IPS-18a (cell line): ENCODE measurements around the gene COMT.

ENCODE experiments used
- H3K27ac ChIP-seq: one replicate; pipeline ENCODE4 v1.5.1; 2013; ENCODE audit warnings: low read length
- H3K27me3 ChIP-seq: one replicate; pipeline ENCODE4 v1.6.1; 2013; ENCODE audit warnings: mild to moderate bottlenecking, low read length; ENCODE audit not compliant: control insufficient read depth, insufficient read depth
- H3K36me3 ChIP-seq: one replicate; pipeline ENCODE4 v1.6.1; 2013; ENCODE audit warnings: low read depth, low read length; ENCODE audit not compliant: control insufficient read depth
- H3K4me1 ChIP-seq: one replicate; pipeline ENCODE4 v1.6.1; 2013; ENCODE audit warnings: low read depth, low read length; ENCODE audit not compliant: control insufficient read depth
- H3K4me3 ChIP-seq: one replicate; pipeline ENCODE4 v1.5.1; 2013; ENCODE audit warnings: low read length
- H3K9ac ChIP-seq: one replicate; pipeline ENCODE4 v1.6.1; 2013; ENCODE audit warnings: mild to moderate bottlenecking, low read length, moderate library complexity
- H3K9me3 ChIP-seq: one replicate; pipeline ENCODE4 v1.6.1; 2013; ENCODE audit warnings: low read depth, low read length; ENCODE audit not compliant: control insufficient read depth

Gene COMT

DNA sequence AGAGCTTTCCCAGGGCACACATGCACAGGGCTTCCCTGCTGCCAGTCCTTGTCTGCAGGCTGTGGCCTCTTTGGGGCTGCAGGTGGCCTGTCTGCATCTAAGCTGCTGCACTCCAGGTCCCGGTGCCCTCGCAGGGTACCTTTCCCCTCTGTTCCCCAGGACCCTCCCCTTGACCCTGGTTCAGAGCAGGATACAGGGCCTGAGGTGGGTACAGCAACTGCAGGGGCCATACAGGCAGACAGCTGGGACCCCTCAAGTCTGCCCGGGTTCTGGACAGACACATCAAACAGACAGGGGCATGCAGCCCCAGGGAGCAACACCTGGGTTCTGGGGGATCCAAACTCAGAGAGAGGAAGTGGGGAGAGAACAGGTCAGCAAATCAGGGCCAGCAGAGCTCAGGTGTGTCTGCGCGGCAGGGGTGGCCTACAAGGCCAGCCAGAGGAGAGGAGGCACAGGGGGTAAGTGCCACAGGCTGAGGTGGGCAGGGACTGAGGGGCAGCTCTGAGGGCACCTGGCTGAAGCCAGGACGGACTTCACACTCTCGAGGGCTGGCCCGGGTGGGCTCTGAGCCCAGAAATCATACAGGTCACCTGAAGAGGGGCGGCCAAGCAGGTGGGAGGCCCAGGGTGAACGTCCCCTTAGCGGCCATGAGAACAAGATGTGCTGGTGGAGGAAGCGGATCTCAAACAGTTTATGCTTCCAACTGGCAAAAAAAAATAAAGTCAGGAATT lies 29.9 kb upstream of the COMT start:
- H3K27me3 ChIP-seq: no peaks in the 10 kb centered on the region
- no peaks in the 10 kb centered on the region for H3K9me3 ChIP-seq
- no peaks in the 10 kb centered on the region for H3K4me1 ChIP-seq
- H3K36me3 ChIP-seq: peaks cover 7% of the 10 kb centered on the region
- H3K4me3 ChIP-seq: no peak overlapping the region
- no peak overlapping the region for H3K9ac ChIP-seq
- no peak overlapping the region for H3K27ac ChIP-seq

DNA sequence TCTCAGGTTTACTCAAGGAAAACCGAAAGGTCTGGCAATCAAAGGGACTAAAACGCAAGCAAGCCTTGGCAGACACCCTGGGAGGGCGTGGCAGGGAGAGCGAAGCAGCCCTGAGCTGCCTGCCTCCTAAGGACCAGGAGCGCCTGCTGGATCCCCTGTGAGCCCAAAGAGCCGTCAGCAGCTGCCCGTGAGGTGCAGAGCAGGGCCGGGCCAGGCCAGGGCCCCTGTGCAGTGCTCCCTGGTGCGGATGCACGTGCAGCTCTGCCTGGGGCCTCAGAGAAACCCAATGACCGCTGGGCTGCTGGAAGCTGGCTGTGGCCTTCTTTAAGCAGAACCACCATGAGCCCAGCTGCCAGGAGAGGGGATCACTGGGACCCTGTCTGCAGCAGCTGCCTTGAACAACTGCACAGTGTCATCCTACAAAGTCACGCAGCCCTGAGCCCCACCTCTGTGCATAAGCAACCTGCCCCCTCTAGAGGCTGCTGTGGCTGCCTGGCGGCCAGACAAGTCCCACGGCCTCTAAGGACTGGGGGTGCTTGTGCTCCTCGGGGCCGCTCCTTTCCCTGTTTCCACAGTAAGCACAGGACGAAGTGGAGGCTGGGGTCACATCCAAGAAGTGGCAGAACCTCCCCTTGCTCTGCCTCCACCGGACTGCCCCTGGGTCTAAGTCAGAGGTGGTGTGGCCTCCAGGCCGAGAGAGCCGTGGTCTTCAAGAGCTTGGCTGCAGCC lies 29.1 kb upstream of the COMT start:
- Histone ChIP-seq H3K9me3 (no peaks in the 10 kb centered on the region), H3K36me3 (peaks cover 7% of the 10 kb centered on the region), H3K9ac (no peak overlapping the region), H3K27me3 (no peaks in the 10 kb centered on the region), H3K4me3 (no peak overlapping the region), H3K4me1 (no peaks in the 10 kb centered on the region), H3K27ac (no peak overlapping the region)

DNA sequence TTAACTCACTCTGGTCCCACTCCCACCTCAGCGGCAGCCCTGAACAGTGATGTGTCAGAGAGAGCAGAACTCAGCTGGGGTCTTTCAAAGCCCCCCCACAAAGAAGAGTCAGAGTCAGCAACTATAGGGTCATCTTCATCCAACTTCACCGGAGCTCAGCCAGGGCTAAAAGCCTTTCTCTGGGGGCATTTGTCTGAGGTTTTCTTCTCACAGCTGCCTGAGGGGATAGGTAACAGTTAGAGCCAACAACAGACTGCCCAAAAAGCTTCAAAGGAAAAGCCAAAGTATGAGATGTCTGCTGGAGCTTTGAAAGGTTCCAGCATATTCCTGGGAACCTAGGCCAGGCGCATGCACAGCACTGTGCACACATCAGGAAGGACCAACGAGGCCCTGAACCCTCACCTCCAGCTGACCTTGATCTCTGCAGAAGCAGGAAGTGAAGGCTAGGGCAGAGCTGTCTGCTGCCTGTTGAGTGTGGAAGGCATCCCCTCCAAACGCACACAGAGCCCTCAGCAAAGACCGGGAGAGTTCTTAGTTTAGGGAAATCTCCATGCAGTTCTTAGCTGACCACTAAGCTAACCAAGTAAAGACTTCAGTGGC lies 28.1 kb upstream of the COMT start:
- no peak overlapping the region for H3K4me3 ChIP-seq
- H3K9me3 ChIP-seq: no peaks in the 10 kb centered on the region
- peaks cover 7% of the 10 kb centered on the region for H3K36me3 ChIP-seq
- H3K9ac ChIP-seq: no peak overlapping the region
- no peaks in the 10 kb centered on the region for H3K4me1 ChIP-seq
- no peaks in the 10 kb centered on the region for H3K27me3 ChIP-seq
- H3K27ac ChIP-seq: no peak overlapping the region

DNA sequence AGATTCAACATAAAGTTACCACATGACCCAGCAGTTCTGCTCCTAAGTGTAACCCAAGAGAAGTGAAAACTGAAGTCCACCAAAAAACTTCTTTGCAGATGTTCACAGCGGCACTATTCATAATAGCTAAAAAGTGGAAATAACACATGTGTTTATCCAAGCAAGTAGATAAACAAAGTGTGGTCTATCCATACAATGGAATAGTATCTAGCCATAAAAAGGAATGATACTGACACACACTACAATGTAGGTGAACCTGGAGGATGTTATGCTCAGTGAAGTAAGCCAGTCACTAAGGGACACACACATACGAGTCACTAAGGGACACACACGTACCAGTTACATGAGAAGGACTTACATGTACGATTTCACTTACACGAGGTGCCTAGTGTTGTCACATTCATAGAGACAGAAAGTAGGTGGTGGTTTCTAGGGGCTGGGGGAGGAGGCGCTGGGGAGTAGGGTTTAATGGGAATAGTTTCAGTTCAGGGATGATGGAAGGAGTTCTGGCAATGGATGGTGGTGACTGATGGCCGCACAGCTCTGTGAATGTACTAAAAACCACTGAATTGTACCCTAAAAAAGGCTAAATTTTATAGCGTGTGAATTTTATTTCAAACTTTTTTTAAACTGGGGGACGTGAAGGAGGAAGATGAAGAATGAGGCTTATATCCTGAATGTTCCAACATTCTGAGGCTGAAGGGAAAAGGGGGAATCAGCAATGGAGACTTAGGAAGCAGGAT lies 27.2 kb upstream of the COMT start:
- Histone ChIP-seq H3K27me3 (no peaks in the 10 kb centered on the region), H3K9me3 (no peaks in the 10 kb centered on the region), H3K9ac (no peak overlapping the region), H3K4me3 (no peak overlapping the region), H3K27ac (no peak overlapping the region), H3K4me1 (no peaks in the 10 kb centered on the region), H3K36me3 (peaks cover 7% of the 10 kb centered on the region)

DNA sequence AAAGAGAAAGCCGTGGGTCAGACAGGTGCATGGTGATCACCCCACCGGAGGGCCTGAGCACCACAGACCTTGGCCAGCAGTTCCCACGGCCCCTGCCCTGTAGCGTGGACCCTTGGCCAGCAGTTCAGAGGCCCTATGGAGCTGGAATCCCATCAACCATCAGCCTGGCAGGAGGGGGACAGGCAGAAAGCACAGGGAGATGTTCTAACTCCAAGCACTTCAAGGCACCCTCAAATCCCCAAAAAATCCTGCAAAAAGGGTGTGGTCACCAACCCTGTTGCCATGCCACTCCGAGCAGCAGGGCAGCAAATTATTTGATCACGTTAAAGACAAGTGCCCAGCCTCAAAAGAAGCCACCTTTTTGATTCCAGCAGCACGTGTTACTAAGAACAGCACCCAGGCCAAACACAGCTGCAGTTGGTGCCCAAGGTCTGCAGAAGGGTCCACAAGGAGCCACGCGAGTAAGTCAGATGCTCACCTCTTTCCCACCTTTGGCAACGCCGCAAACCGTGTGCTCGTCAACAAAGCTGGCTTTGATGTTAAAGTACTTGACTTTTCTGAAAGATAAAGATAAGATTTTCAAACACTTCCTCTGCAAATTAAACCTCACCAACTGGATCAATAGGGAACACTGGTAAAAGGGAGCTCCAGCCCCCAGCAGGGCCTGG lies 26.2 kb upstream of the COMT start:
- Histone ChIP-seq H3K36me3 (peaks cover 7% of the 10 kb centered on the region), H3K27ac (no peak overlapping the region), H3K4me3 (no peak overlapping the region), H3K9me3 (no peaks in the 10 kb centered on the region), H3K4me1 (no peaks in the 10 kb centered on the region), H3K9ac (no peak overlapping the region), H3K27me3 (no peaks in the 10 kb centered on the region)

DNA sequence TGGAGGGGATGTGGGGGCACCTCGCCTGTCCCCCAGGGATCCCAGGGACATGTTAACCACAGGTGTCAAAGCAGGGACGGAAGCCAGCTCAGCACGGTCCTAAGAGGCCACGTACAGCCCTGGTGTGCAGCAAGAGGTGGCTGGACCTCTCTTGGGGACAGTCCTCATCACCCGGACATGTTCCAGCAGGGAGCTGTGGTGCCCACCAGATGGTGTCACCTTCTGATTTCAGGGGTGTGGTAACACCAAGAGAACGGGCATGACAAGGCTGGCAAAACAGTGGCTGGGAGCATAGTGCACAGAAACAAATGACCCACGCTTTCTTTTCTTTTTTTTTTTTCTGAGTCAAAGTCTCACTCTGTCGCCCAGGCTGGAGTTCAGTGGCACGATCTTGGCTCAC lies 25.6 kb upstream of the COMT start:
- H3K27ac ChIP-seq: no peak overlapping the region
- no peak overlapping the region for H3K9ac ChIP-seq
- H3K27me3 ChIP-seq: no peaks in the 10 kb centered on the region
- H3K9me3 ChIP-seq: no peaks in the 10 kb centered on the region
- H3K36me3 ChIP-seq: peaks cover 7% of the 10 kb centered on the region
- no peak overlapping the region for H3K4me3 ChIP-seq
- H3K4me1 ChIP-seq: no peaks in the 10 kb centered on the region

DNA sequence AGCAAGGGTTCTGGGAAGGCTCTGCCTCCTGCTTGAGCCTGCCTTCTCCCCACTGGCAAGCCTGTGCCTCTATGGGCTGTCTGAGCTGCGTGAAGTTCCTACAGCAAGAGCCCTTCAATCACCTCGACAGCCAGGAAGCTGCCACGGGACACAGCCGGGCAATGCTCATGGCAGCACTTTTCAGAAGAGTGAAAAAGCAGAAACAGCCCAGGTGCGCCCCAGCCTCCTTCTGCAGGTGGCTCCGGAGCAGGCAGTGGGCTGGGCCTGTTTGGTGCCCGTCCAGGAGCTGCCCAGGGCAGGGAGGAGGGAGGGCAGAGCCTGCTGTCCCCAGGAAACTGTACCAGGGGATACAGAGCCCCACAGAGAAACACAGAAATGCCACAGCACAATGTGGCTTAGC lies 24.6 kb upstream of the COMT start:
- Histone ChIP-seq H3K4me1 (no peaks in the 10 kb centered on the region), H3K36me3 (peaks cover 7% of the 10 kb centered on the region), H3K9ac (no peak overlapping the region), H3K9me3 (no peaks in the 10 kb centered on the region), H3K27me3 (no peaks in the 10 kb centered on the region), H3K27ac (no peak overlapping the region), H3K4me3 (no peak overlapping the region)

DNA sequence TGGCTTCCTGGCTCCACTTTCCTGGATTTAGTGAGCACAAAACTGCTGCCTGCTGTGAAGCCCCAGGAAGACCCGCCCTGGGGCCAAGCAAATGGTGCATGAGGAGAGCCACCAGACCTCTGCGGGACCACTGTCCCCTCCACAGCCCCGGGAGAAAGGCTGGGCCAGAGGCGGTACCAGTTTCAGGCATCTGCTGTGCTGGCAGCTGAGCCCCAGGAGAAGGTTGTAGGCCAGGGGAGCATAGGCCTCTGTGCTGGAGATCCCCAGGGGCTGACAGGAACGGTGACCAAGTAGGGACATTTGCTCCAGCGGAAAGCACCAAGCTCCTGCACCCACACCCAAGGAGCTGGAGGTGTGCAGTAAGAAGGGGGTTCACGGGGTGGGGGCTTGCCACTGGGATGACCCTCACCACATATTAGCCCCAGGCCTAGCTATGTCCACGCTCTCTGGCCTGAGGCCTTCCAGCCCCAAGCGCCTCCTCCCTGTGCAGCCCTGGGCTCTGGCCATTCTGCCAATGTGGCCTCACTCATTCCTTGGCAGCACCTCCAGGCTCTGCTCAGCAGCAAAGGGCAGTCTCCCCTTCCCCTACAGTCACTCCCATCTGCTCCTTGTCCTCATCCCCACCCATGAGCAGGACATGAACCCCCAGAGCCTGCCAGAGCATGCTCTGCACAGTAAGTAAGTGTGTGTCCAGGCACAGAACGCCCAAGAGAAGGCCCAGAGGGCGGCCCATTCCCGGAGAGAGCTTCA lies 24.0 kb upstream of the COMT start:
- no peaks in the 10 kb centered on the region for H3K9me3 ChIP-seq
- H3K36me3 ChIP-seq: peaks cover 7% of the 10 kb centered on the region
- no peaks in the 10 kb centered on the region for H3K27me3 ChIP-seq
- no peak overlapping the region for H3K4me3 ChIP-seq
- no peak overlapping the region for H3K27ac ChIP-seq
- H3K9ac ChIP-seq: no peak overlapping the region
- H3K4me1 ChIP-seq: no peaks in the 10 kb centered on the region

DNA sequence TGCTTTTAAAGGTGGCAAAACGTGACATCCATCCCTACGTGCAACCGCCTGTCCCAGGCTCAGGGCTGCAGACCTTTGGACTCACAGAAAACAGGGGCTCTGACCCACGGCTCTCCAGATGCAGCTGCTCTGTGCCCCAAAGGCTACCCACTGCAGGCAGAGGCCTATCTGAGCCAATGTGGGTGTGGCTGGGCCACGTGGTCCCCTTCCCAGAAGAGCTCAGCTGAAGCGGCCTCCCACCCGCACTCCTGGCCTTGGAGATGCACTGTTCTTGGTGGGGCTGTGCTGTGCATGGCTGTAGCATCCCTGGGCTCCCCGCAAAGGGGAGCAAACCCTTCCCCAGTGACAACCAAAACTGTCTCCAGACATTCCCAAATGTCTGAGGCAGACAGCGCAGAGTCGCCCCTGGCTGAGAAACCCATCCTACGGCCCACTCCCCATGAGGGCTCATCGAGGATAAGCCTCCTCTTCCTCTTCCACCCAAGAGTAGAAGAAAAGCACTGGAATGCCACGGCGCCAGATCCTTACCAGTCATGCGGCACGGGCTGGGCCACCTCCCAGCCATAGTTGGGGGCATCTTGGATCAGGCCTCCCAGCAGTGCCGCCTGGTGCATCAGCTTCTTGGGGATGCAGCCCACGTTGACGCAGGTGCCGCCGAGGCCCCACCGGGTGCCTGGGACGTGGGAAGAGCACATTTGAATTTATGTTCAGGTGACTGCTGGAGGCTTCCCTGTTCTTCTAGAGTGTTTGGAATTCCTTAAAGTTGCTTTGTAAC lies 23.1 kb upstream of the COMT start:
- Histone ChIP-seq H3K27me3 (no peaks in the 10 kb centered on the region), H3K9ac (no peak overlapping the region), H3K36me3 (peaks cover 7% of the 10 kb centered on the region), H3K9me3 (no peaks in the 10 kb centered on the region), H3K4me1 (no peaks in the 10 kb centered on the region), H3K27ac (no peak overlapping the region), H3K4me3 (no peak overlapping the region)

DNA sequence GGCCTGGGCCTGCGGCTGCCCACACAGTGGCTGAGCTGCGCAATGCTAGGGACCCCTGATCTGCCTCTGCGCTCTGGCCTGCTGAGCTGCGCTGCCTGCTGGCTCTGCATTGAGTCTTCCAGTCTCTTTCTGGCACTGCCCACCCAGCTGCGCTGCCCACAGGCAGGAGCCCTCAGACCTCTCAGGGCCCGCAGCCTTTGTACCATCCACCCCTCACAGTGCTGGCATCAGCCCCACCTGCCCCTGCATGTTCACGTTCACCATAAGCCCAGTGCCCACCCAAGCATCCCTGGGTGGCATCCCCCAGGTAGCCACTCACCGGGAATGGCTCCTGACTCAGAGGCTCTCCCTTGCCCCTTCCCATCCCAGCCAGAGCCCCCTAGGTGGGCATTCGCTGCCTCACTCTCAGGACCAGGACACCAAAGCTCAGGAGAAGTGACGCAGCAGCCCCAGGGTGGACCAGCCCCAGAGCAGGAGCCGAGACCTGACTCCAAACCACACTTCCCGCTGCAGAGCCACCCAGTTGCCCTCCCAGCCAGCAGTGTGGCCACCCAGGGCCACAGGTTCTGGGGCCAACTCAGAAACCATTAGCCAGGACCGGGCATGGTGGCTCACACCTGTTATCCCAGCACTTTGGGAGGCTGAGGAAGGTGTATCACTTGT lies 21.7 kb upstream of the COMT start:
- Histone ChIP-seq H3K4me1 (no peaks in the 10 kb centered on the region), H3K9ac (no peak overlapping the region)

More for the DNA sequence above, 21.7 kb upstream of the COMT start:
- H3K27ac ChIP-seq: no peak overlapping the region
- no peaks in the 10 kb centered on the region for H3K27me3 ChIP-seq
- no peaks in the 10 kb centered on the region for H3K9me3 ChIP-seq
- no peak overlapping the region for H3K4me3 ChIP-seq
- no peaks in the 10 kb centered on the region for H3K36me3 ChIP-seq
